ENCODE data around the gene FRMD4A.

GRCh38 chr10:13880760-13881159, 450.0 kb downstream of the FRMD4A start:
- TF ChIP-seq CTCF (IDR thresholded peaks at IDR 0.05) (no peak), POLR2A (IDR thresholded peaks at IDR 0.05) (no peak)

Measured in testis (tissue), 2 donors.